ENCODE results near the gene POU1F1.
"Not testable (repeated sequence)": the region's sequence is repeated elsewhere in the genome, so short reads cannot be mapped to it uniquely, and the experiment has no call there.

The POU1F1 gene

DNA sequence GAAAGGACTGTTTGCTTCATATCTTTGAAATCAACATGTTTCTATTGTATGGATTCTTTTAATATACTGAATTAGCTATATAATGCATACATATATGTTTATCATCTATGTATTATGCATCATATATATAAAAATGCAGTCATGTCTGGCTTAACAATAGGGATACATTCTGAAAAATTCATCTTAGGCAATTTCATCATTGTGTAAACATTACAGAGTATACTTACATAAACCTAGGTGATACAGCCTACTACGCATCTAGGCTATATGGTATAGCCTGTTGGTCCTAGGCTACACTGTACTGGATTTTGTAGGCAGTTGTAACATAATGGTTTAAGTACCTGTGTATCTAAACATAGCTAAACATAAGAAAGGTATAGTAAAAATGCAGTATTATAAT lies 27.6 kb downstream of the POU1F1 start:
- DNase-seq: no peak

- DNase-seq: not testable (repeated sequence)
Measured at GRCh38 chr3:87248231-87248630, 28.2 kb downstream of the POU1F1 start.

DNA sequence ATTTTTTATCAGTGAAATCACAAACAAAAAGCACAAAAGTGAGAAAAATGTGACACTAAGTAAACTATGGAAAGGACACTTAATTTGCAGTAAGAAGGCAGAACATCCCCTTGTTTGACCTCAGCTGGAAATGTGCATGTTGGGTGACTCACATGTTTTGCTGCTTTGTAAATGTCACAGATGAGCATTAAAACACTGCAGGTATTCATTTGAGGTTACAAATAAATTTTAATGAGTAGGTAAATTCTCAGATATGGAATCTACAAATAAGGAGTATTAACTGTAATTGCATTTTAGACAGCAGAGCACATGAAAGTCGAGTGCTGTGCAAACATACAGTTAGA lies 29.0 kb downstream of the POU1F1 start:
- DNase-seq: no peak

DNA sequence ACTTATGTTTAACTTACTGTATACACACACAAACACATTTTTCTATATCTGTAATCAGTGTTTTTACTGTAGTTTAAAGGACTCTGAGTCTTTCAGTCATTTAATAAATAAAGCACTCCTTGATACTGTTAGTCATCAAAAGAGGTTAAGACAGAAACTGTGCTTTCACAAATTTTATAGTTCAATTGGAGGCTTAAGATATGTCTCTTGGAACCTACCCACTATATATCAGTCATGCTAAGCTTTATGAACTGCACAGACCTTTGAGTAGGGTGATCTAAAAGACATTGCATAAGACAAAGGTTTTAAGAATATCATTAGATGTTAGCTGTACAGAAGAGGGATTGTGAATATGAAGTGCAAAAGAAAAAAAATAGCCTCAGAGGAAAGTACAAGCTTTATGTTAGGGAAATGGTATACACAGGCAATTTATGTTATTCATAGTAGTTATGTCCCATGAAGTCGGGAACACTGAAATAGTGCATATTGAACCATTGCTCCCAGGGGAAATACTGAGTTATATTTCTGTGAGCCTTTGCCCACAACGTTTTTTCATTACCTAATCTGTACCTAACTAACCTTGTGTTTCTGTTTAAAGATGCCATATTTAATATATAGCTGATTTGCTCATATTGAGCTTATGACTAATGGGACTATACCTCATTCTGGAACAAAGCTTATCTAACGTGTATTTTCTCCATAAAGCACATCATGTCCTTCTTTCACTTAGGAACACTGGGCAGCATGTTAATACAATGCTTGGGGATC lies 29.5 kb downstream of the POU1F1 start:
- DNase-seq: no peak

- no peak for DNase-seq
Measured at GRCh38 chr3:87236093-87236492, 40.3 kb downstream of the POU1F1 start.

- DNase-seq: no peak
Measured at GRCh38 chr3:87233805-87234204, 42.6 kb downstream of the POU1F1 start.

- DNase-seq: no peak
Measured at GRCh38 chr3:87229113-87229512, 47.3 kb downstream of the POU1F1 start.

DNA sequence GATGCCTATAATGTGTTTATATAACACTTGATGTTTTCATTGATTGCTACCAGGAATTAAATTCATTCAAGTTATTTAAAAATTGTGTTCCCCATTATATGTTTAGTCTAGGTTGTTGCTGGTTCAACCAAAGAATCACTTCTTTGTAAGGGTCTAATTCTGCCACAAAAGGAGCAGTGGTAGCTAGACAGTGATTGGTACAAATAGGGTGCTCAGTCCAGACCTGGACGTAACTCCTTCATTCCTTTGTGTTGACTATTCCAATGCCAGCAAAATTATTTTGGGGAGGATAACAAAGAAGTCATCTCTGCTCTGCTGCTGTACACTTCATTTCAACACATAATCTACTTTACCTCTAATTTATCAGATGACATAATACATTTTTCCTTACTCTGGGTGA lies 48.1 kb downstream of the POU1F1 start:
- peak; percentile 37 for DNase-seq

DNA sequence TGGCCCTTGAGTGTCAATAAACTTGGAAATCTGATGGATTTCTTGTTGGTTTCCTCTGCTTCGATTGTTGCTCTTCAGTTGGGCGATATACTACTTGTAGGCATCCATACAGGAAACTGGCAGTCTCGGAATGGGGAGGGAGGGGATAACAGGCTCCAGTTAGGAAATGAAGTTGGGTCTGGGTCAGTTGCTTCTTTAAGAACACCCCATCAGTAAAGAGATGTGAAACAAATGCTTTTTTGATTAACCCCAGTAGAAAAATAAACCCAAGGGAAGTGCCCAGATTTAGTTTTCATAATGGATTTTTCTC lies 48.6 kb downstream of the POU1F1 start:
- DNase-seq: no peak

GRCh38 chr3:87227104-87227834 lies 49.1 kb downstream of the POU1F1 start, which contains the start of gene CHMP2B:
Gene CHMP2B (plus strand): TSS chr3:87227309. CDS start chr3:87227523, 214 bp downstream.
- DNase-seq: peak; percentile 90

GRCh38 chr3:87225659-87226058 lies 50.7 kb downstream of the POU1F1 start:
- no peak for DNase-seq

DNA sequence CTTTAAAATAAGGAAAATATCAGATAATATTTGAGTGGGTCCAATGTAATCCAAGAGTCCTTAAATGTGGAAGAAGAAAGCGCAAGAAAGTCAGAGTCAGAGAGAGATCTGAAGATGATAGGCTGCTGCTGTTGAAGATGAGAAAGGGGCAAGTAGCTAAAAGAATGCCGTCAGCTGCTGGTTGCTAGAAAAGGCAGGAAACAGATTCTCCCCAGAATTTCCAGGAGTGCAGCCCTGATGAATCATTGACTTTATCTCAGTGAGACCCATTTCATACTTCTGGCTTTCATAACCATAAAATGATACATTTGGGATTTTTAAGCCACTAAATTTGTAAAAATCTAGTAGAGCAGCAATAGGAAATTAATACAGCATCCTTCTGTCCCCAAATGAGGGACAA lies 56.8 kb downstream of the POU1F1 start:
- DNase-seq: peak; percentile 17

- peak; percentile 5 for DNase-seq
Measured at GRCh38 chr3:87218560-87218959, 57.8 kb downstream of the POU1F1 start.
